T-helper 17 cell (primary cell): ENCODE data around the gene NVL. TPM values are rescaled to one million over a fixed set of nuclear protein-coding genes. Genes with fewer than 3 reads are reported as not detected.

Experiments used
- ATAC-seq: fragments of 150-1000 bp; cut with Tn5 transposase; 2 replicates; pipeline ENCODE4 v1.10.0; 2021; ENCODE audit warnings: mild to moderate bottlenecking, moderate library complexity
- DNase-seq, 3 donors: peaks; one replicate each; pipeline versions ENCODE4 v3.0.0 to v3.0.0-alpha.2; 2020 to 2021
- H3K9me3 ChIP-seq: one replicate; pipeline ENCODE4 v1.7.0; 2013; ENCODE audit warnings: low read length, mild to moderate bottlenecking; ENCODE audit not compliant: control insufficient read depth, poor library complexity, severe bottlenecking
- H3K27ac Mint-ChIP-seq: one replicate; pipeline ENCODE4 v1.8.0; 2022; ENCODE audit warnings: mild to moderate bottlenecking, moderate library complexity, mixed read lengths
- H3K27me3 Mint-ChIP-seq: one replicate; pipeline ENCODE4 v1.8.0; 2022; ENCODE audit warnings: mixed read lengths
- H3K36me3 Mint-ChIP-seq: one replicate; pipeline ENCODE4 v1.8.0; 2022; ENCODE audit warnings: low read depth, mixed read lengths
- H3K4me1 Mint-ChIP-seq: one replicate; pipeline ENCODE4 v1.8.0; 2022; ENCODE audit warnings: mild to moderate bottlenecking, mixed read lengths
- H3K4me3 Mint-ChIP-seq: one replicate; pipeline ENCODE4 v1.8.0; 2022; ENCODE audit warnings: mild to moderate bottlenecking, moderate library complexity, mixed read lengths
- total RNA-seq, 4 donors: library from RNA in 2 of 4; stranded (reverse) in 2 of 4; gene quantifications; one replicate each; pipeline ENCODE4 v1.2.3 and lab custom pipeline; 2022 to 2026

The NVL gene
- total RNA-seq, 2 donors from 2014 or later: 24.8 to 28.3 TPM

- Mint-ChIP-seq H3K27me3 (no peaks in the 10 kb centered on the region), H3K36me3 (peaks cover 8% of the 10 kb centered on the region), H3K4me1 (peaks cover 21% of the 10 kb centered on the region), H3K27ac (no peak overlapping the region), H3K4me3 (no peak overlapping the region)
- no peaks in the 10 kb centered on the region for H3K9me3 ChIP-seq
- ATAC-seq (no peak), DNase-seq (no peak)
These were observed 67.5 kb downstream of the NVL start for GRCh38 chr1:224262373-224263054.

GRCh38 chr1:224259986-224260385 lies 70.0 kb downstream of the NVL start:
- ATAC-seq: no peak
- H3K9me3 ChIP-seq: no peaks in the 10 kb centered on the region
- Mint-ChIP-seq H3K36me3 (peaks cover 9% of the 10 kb centered on the region), H3K27me3 (no peaks in the 10 kb centered on the region), H3K4me1 (peaks cover 24% of the 10 kb centered on the region), H3K27ac (no peak overlapping the region), H3K4me3 (no peak overlapping the region)
- no peak for DNase-seq

GRCh38 chr1:224258351-224258750 lies 71.6 kb downstream of the NVL start:
- no peak overlapping the region for H3K4me3 Mint-ChIP-seq
- DNase-seq (no peak), ATAC-seq (no peak)
- no peaks in the 10 kb centered on the region for H3K27me3 Mint-ChIP-seq
- H3K4me1 Mint-ChIP-seq: peaks cover 19% of the 10 kb centered on the region
- peaks cover 6% of the 10 kb centered on the region for H3K36me3 Mint-ChIP-seq
- H3K27ac Mint-ChIP-seq: peak overlapping the region; percentile 61
- no peaks in the 10 kb centered on the region for H3K9me3 ChIP-seq

- no peaks in the 10 kb centered on the region for H3K9me3 ChIP-seq
- peaks cover 10% of the 10 kb centered on the region for H3K36me3 Mint-ChIP-seq
- DNase-seq (no peak), ATAC-seq (no peak)
- H3K4me3 Mint-ChIP-seq: no peak overlapping the region
- no peak overlapping the region for H3K27ac Mint-ChIP-seq
- H3K27me3 Mint-ChIP-seq: no peaks in the 10 kb centered on the region
- H3K4me1 Mint-ChIP-seq: peaks cover 14% of the 10 kb centered on the region
These were observed 73.3 kb downstream of the NVL start for GRCh38 chr1:224256640-224257039.

GRCh38 chr1:224253721-224254120 lies 76.3 kb downstream of the NVL start:
- Mint-ChIP-seq H3K4me1 (peaks cover 11% of the 10 kb centered on the region), H3K27me3 (no peaks in the 10 kb centered on the region), H3K4me3 (no peak overlapping the region), H3K36me3 (peaks cover 11% of the 10 kb centered on the region), H3K27ac (no peak overlapping the region)
- H3K9me3 ChIP-seq: no peaks in the 10 kb centered on the region
- no peak for DNase-seq
- ATAC-seq: no peak

- Mint-ChIP-seq H3K27ac (peak overlapping the region; percentile 67), H3K36me3 (peaks cover 17% of the 10 kb centered on the region), H3K4me1 (peaks cover 15% of the 10 kb centered on the region), H3K4me3 (no peak overlapping the region), H3K27me3 (no peaks in the 10 kb centered on the region)
- no peak for DNase-seq
- no peaks in the 10 kb centered on the region for H3K9me3 ChIP-seq
- ATAC-seq: no peak
These were observed 77.5 kb downstream of the NVL start for GRCh38 chr1:224252479-224252878.

- DNase-seq (no peak), ATAC-seq (no peak)
- Mint-ChIP-seq H3K36me3 (peaks cover 15% of the 10 kb centered on the region), H3K27me3 (no peaks in the 10 kb centered on the region), H3K4me1 (peaks cover 14% of the 10 kb centered on the region), H3K27ac (peak overlapping the region; percentile 67), H3K4me3 (no peak overlapping the region)
- H3K9me3 ChIP-seq: no peaks in the 10 kb centered on the region
These were observed 78.2 kb downstream of the NVL start for GRCh38 chr1:224251741-224252146.

- ATAC-seq (peak; percentile 82), DNase-seq (no peak)
- Mint-ChIP-seq H3K36me3 (peaks cover 6% of the 10 kb centered on the region), H3K4me3 (peak overlapping the region; percentile 26), H3K4me1 (peaks cover 24% of the 10 kb centered on the region), H3K27me3 (no peaks in the 10 kb centered on the region), H3K27ac (peak overlapping the region; percentile 90)
- no peaks in the 10 kb centered on the region for H3K9me3 ChIP-seq
These were observed 84.8 kb downstream of the NVL start for GRCh38 chr1:224245188-224245587.

GRCh38 chr1:224238756-224239155 lies 91.2 kb downstream of the NVL start:
- H3K4me3 Mint-ChIP-seq: no peak overlapping the region
- no peaks in the 10 kb centered on the region for H3K27me3 Mint-ChIP-seq
- DNase-seq (no peak), ATAC-seq (no peak)
- peaks cover 2% of the 10 kb centered on the region for H3K36me3 Mint-ChIP-seq
- H3K9me3 ChIP-seq: no peaks in the 10 kb centered on the region
- no peak overlapping the region for H3K27ac Mint-ChIP-seq
- H3K4me1 Mint-ChIP-seq: peaks cover 2% of the 10 kb centered on the region

GRCh38 chr1:224238212-224238611 lies 91.8 kb downstream of the NVL start:
- peaks cover 2% of the 10 kb centered on the region for H3K4me1 Mint-ChIP-seq
- DNase-seq: no peak
- no peaks in the 10 kb centered on the region for H3K9me3 ChIP-seq
- ATAC-seq: no peak
- H3K4me3 Mint-ChIP-seq: no peak overlapping the region
- no peak overlapping the region for H3K27ac Mint-ChIP-seq
- H3K36me3 Mint-ChIP-seq: peaks cover 2% of the 10 kb centered on the region
- no peaks in the 10 kb centered on the region for H3K27me3 Mint-ChIP-seq

- ATAC-seq (no peak), DNase-seq (no peak)
- Mint-ChIP-seq H3K4me1 (peaks cover 2% of the 10 kb centered on the region), H3K27ac (no peak overlapping the region), H3K27me3 (no peaks in the 10 kb centered on the region), H3K36me3 (peaks cover 2% of the 10 kb centered on the region), H3K4me3 (no peak overlapping the region)
- no peaks in the 10 kb centered on the region for H3K9me3 ChIP-seq
These were observed 92.7 kb downstream of the NVL start for GRCh38 chr1:224237119-224237881.

- no peaks in the 10 kb centered on the region for H3K9me3 ChIP-seq
- Mint-ChIP-seq H3K36me3 (peaks cover 4% of the 10 kb centered on the region), H3K27ac (no peak overlapping the region), H3K27me3 (no peaks in the 10 kb centered on the region), H3K4me1 (peaks cover 2% of the 10 kb centered on the region), H3K4me3 (no peak overlapping the region)
- DNase-seq (no peak), ATAC-seq (no peak)
These were observed 94.0 kb downstream of the NVL start for GRCh38 chr1:224235813-224236493.

GRCh38 chr1:224234017-224234416 lies 96.0 kb downstream of the NVL start:
- Mint-ChIP-seq H3K36me3 (peaks cover 7% of the 10 kb centered on the region), H3K4me3 (no peak overlapping the region), H3K27me3 (no peaks in the 10 kb centered on the region), H3K4me1 (peaks cover 2% of the 10 kb centered on the region), H3K27ac (peak overlapping the region; percentile 66)
- no peaks in the 10 kb centered on the region for H3K9me3 ChIP-seq
- ATAC-seq (no peak), DNase-seq (no peak)
